Spleen (tissue), 7 donors: ENCODE measurements around the gene ARID3A.
A peak's percentile ranks its signal among the peaks of the same experiment; 100 is the strongest.

Source experiments
- CTCF ChIP-seq, 11 experiments: fragments of 200-600 bp in 7 of 11; fragments of 450-650 bp in 4 of 11; sonication (generic) in 4 of 11; IDR thresholded peaks in 8 of 11; conservative IDR thresholded peaks in 3 of 11; 1 replicate in 7 of 11; 2 replicates in 4 of 11; pipeline versions ENCODE4 v1.4.0 to v1.8.0; 2016 to 2021; ENCODE audit warnings: antibody characterized with exemption in 11 of 11, inconsistent platforms in 4 of 11, mild to moderate bottlenecking in 1 of 11
- POLR2A ChIP-seq, 3 donors: fragments of 450-650 bp; IDR thresholded peaks; one replicate each; pipeline ENCODE4 v1.5.1; 2017; ENCODE audit warnings: antibody characterized with exemption in 3 of 3, mild to moderate bottlenecking in 1 of 3
- POLR2AphosphoS5 ChIP-seq, 3 donors: sonication (generic); formaldehyde crosslinking; IDR thresholded peaks; one replicate each; pipeline ENCODE4 v1.5.1; 2017; ENCODE audit warnings: antibody characterized with exemption in 3 of 3
- donor health status: DM: no; HTN: no; CAD: no; lungs with moderate emphysema.
- donor health status: DM: no; HTN: no; CAD: no.
- donor health status: DM: no; HTN: no; CAD: no.

GRCh38 chr19:1009041-1009980 lies 83.5 kb downstream of the ARID3A start:
- no peak for TF ChIP-seq CTCF (IDR thresholded peaks at IDR 0.05 in 8 of 11, conservative IDR thresholded peaks at IDR 0.05 in 3 of 11)
- TF ChIP-seq POLR2A (IDR thresholded peaks at IDR 0.05) = no peak
- TF ChIP-seq POLR2AphosphoS5 (IDR thresholded peaks at IDR 0.05) = peak; percentile 31 to 71 (median 35)
